IMR-90 (cell line): ENCODE results near the gene KCNT1. TPM values are rescaled to one million over a fixed set of nuclear protein-coding genes. Genes with fewer than 3 reads are reported as not detected.

Source experiments
- ATAC-seq: fragments of 200-7000 bp; cut with Tn5 transposase; 2 replicates; pipeline ENCODE4 v1.9.1; 2020; ENCODE audit warnings: low read depth, mild to moderate bottlenecking, moderate library complexity
- BruUV-seq: library from RNA; stranded (reverse); fragments of 400-500 nt; replicated peaks from 2 replicates; lab custom pipeline; 2021; lab: Mats Ljungman, UMichigan
- CTCF ChIA-PET: fragments of 300-600 bp; formaldehyde crosslinking; extraction: SDS; loops from one replicate; lab custom pipeline; 2021; ENCODE audit warnings: antibody characterized with exemption; lab: Yijun Ruan, JAX
- POLR2A ChIA-PET: fragments of 300-600 bp; sonication (Branson Sonifier 250); formaldehyde crosslinking; loops from one replicate; lab custom pipeline; 2022; ENCODE audit warnings: antibody characterized with exemption; ENCODE audit not compliant: unreplicated experiment; lab: Charles Lee
- DNase-seq: peaks from one replicate; pipeline ENCODE4 v3.0.0; 2013
- H2AFZ ChIP-seq: replicated peaks from 2 replicates; pipeline ENCODE3; 2013; ENCODE audit warnings: low read length, mild to moderate bottlenecking; ENCODE audit not compliant: poor library complexity
- H2AK5ac ChIP-seq: 2 replicates; pipeline ENCODE4 v1.6.1; 2013; ENCODE audit warnings: low read depth, low read length, inconsistent platforms
- H2AK9ac ChIP-seq: replicated peaks from 2 replicates; pipeline ENCODE3; 2013; ENCODE audit warnings: mild to moderate bottlenecking, low read depth, low read length, moderate library complexity; ENCODE audit not compliant: poor library complexity
- H2BK120ac ChIP-seq: 2 replicates; pipeline ENCODE4 v1.6.1; 2013; ENCODE audit warnings: low read depth, low read length, inconsistent platforms
- H2BK15ac ChIP-seq: 3 replicates; pipeline ENCODE4 v1.6.1; 2013; ENCODE audit warnings: low read depth, low read length, inconsistent platforms
- H2BK20ac ChIP-seq: 2 replicates; pipeline ENCODE4 v1.6.1; 2013; ENCODE audit warnings: low read depth, mild to moderate bottlenecking, inconsistent platforms, low read length, moderate library complexity
- H2BK5ac ChIP-seq: 2 replicates; pipeline ENCODE4 v1.6.1; 2013; ENCODE audit warnings: mild to moderate bottlenecking, low read depth, low read length, inconsistent platforms; ENCODE audit not compliant: poor library complexity, severe bottlenecking
- H3K14ac ChIP-seq: replicated peaks from 2 replicates; pipeline ENCODE4 v1.6.1; 2013; ENCODE audit warnings: low read depth, low read length, inconsistent platforms
- H3K18ac ChIP-seq: 2 replicates; pipeline ENCODE4 v1.6.1; 2013; ENCODE audit warnings: low read depth, low read length, control low read depth
- H3K23ac ChIP-seq: 2 replicates; pipeline ENCODE4 v1.6.1; 2013; ENCODE audit warnings: low read depth, low read length, inconsistent platforms
- H3K27ac ChIP-seq: 2 replicates; pipeline ENCODE4 v1.5.1; 2013; ENCODE audit warnings: mild to moderate bottlenecking, control low read depth, low read length; ENCODE audit not compliant: insufficient read depth
- H3K27me3 ChIP-seq: 2 replicates; pipeline ENCODE4 v1.6.1; 2013; ENCODE audit warnings: low read length; ENCODE audit not compliant: control insufficient read depth, insufficient read depth
- H3K36me3 ChIP-seq: 2 replicates; pipeline ENCODE4 v1.6.1; 2013; ENCODE audit warnings: low read length, mixed read lengths; ENCODE audit not compliant: control insufficient read depth, insufficient read depth
- H3K4ac ChIP-seq: 2 replicates; pipeline ENCODE4 v1.6.1; 2013; ENCODE audit warnings: low read depth, low read length, inconsistent platforms
- H3K4me1 ChIP-seq: 2 replicates; pipeline ENCODE4 v1.6.1; 2013; ENCODE audit warnings: low read length, mixed read lengths; ENCODE audit not compliant: control insufficient read depth, insufficient read depth
- H3K4me2 ChIP-seq: 2 replicates; pipeline ENCODE4 v1.6.1; 2013; ENCODE audit warnings: low read depth, mild to moderate bottlenecking, control low read depth, low read length, moderate library complexity
- H3K4me3 ChIP-seq: 2 replicates; pipeline ENCODE4 v1.5.1; 2013; ENCODE audit warnings: low read depth, mild to moderate bottlenecking, control low read depth, low read length, moderate library complexity; ENCODE audit not compliant: insufficient read depth
- H3K56ac ChIP-seq: 2 replicates; pipeline ENCODE4 v1.6.1; 2013; ENCODE audit warnings: low read length, inconsistent platforms; ENCODE audit not compliant: insufficient read depth; ENCODE audit errors: extremely low read depth
- H3K79me1 ChIP-seq, 2 experiments: 2 replicates each; pipeline ENCODE4 v1.6.1; 2013; ENCODE audit warnings: low read length in 2 of 2, inconsistent platforms in 1 of 2, low read depth in 1 of 2
- H3K9ac ChIP-seq: 2 replicates; pipeline ENCODE4 v1.6.1; 2013; ENCODE audit warnings: low read depth, low read length, control low read depth
- H3K9me1 ChIP-seq: 2 replicates; pipeline ENCODE4 v1.6.1; 2013; ENCODE audit warnings: low read length, inconsistent platforms; ENCODE audit not compliant: insufficient read depth
- H3K9me3 ChIP-seq: 2 replicates; pipeline ENCODE4 v1.6.1; 2013; ENCODE audit warnings: low read length; ENCODE audit not compliant: control insufficient read depth, insufficient read depth
- H4K20me1 ChIP-seq: 2 replicates; pipeline ENCODE4 v1.6.1; 2013; ENCODE audit warnings: low read length, inconsistent platforms; ENCODE audit not compliant: insufficient read depth
- H4K5ac ChIP-seq: 2 replicates; pipeline ENCODE4 v1.6.1; 2013; ENCODE audit warnings: mild to moderate bottlenecking, low read depth, low read length, control low read depth
- H4K8ac ChIP-seq, 2 experiments: 2 replicates each; pipeline ENCODE4 v1.6.1; 2013; ENCODE audit warnings: low read depth in 2 of 2, low read length in 2 of 2, control low read depth in 1 of 2, inconsistent platforms in 1 of 2
- H4K91ac ChIP-seq: 2 replicates; pipeline ENCODE4 v1.6.1; 2013; ENCODE audit warnings: low read depth, low read length, inconsistent platforms; ENCODE audit not compliant: insufficient read depth
- BHLHE40 ChIP-seq: fragments of 150-350 bp; IDR thresholded peaks from 2 replicates; pipeline ENCODE4 v1.6.1; 2016; ENCODE audit warnings: mild to moderate bottlenecking, low read depth, low read length
- CEBPB ChIP-seq: IDR thresholded peaks from 2 replicates; pipeline ENCODE4 v1.6.1; 2012; ENCODE audit warnings: low read depth, low read length, improper control_type of control experiment
- CHD1 ChIP-seq: IDR thresholded peaks from 2 replicates; pipeline ENCODE4 v1.6.1; 2012; ENCODE audit warnings: low read depth, low read length, improper control_type of control experiment
- CTCF ChIP-seq: conservative IDR thresholded peaks from 2 replicates; pipeline ENCODE4 v1.5.1; 2012; ENCODE audit warnings: mild to moderate bottlenecking, low read depth, low read length, improper control_type of control experiment
- FOS ChIP-seq: fragments of 150-350 bp; IDR thresholded peaks from 2 replicates; pipeline ENCODE4 v1.6.1; 2016; ENCODE audit warnings: low read depth, low read length
- MAFK ChIP-seq: IDR thresholded peaks from 2 replicates; pipeline ENCODE4 v1.6.1; 2012; ENCODE audit warnings: low read depth, low read length, improper control_type of control experiment
- MAZ ChIP-seq: IDR thresholded peaks from 2 replicates; pipeline ENCODE4 v1.6.1; 2012; ENCODE audit warnings: low read depth, mild to moderate bottlenecking, low read length, improper control_type of control experiment, moderate library complexity, borderline replicate concordance
- MXI1 ChIP-seq: IDR thresholded peaks from 2 replicates; pipeline ENCODE4 v1.6.1; 2012; ENCODE audit warnings: low read depth, mild to moderate bottlenecking, low read length, moderate library complexity, borderline replicate concordance
- NFE2L2 ChIP-seq: fragments of 150-350 bp; IDR thresholded peaks from 2 replicates; pipeline ENCODE4 v1.6.1; 2016; ENCODE audit warnings: low read depth, mild to moderate bottlenecking, low read length
- POLR2A ChIP-seq: IDR thresholded peaks from 2 replicates; pipeline ENCODE4 v1.6.1; 2012; ENCODE audit warnings: mild to moderate bottlenecking, low read depth, low read length
- RAD21 ChIP-seq: IDR thresholded peaks from 2 replicates; pipeline ENCODE4 v1.6.1; 2012; ENCODE audit warnings: low read length, improper control_type of control experiment
- RCOR1 ChIP-seq: IDR thresholded peaks from 2 replicates; pipeline ENCODE4 v1.6.1; 2012; ENCODE audit warnings: mild to moderate bottlenecking, low read length, improper control_type of control experiment; ENCODE audit not compliant: insufficient replicate concordance
- RFX5 ChIP-seq: IDR thresholded peaks from 2 replicates; pipeline ENCODE4 v1.8.0; 2012; ENCODE audit warnings: low read depth, mild to moderate bottlenecking, low read length, moderate library complexity
- SMC3 ChIP-seq: fragments of 150-350 bp; IDR thresholded peaks from 2 replicates; pipeline ENCODE4 v1.6.1; 2016; ENCODE audit warnings: low read depth, mild to moderate bottlenecking, antibody characterized with exemption, low read length, moderate library complexity
- WGBS, 2 experiments: methylation state at CpG; one replicate each; pipeline versions ENCODE4 v1.1.5 to v1.1.7; 2013; ENCODE audit warnings: missing lambda C conversion rate in 2 of 2; ENCODE audit not compliant: insufficient read length in 1 of 2; ENCODE audit errors: extremely low coverage in 2 of 2; 5-methylcytosine and 5-hydroxymethylcytosine counted together
- dilution Hi-C: fragments of 300-500 bp; cut with HindIII; formaldehyde crosslinking; loops from one replicate; pipeline ENCODE4 v1.14.3; 2018; ENCODE audit warnings: low sequenced_read_pairs; ENCODE audit not compliant: unreplicated experiment
- in situ Hi-C: fragments of 300-500 bp; cut with MboI; formaldehyde crosslinking; loops from 3 replicates; pipeline ENCODE4 v1.14.3; 2019; ENCODE audit warnings: low sequenced_read_pairs, inconsistent platforms, mixed read lengths
- intact Hi-C: fragments of 100-400 bp; cut with micrococcal nuclease; formaldehyde crosslinking; loops from 2 replicates; pipeline ENCODE4 v1.10.0; 2022
- polyA plus RNA-seq, 3 experiments: library from polyadenylated mRNA; depleted of rRNA; stranded (reverse); fragments of >200 nt; gene quantifications; 2 replicates each; pipeline ENCODE4 v1.2.3, GENCODE V29; 2012; ENCODE audit warnings: low replicate concordance in 1 of 3
- total RNA-seq: library from RNA; depleted of rRNA; stranded (reverse); fragments of >200 nt; gene quantifications from 2 replicates; pipeline ENCODE4 v1.2.3, GENCODE V29; 2012
- TF ChIP-seq, protein P1 (sequence below): fragments of 150-350 bp; IDR thresholded peaks from 2 replicates; pipeline ENCODE4 v1.6.1; 2016; ENCODE audit warnings: low read depth, mild to moderate bottlenecking, low read length, moderate library complexity, borderline replicate concordance
- TF ChIP-seq, protein P2 (sequence below): fragments of 150-350 bp; IDR thresholded peaks from 2 replicates; pipeline ENCODE4 v1.6.1; 2017; ENCODE audit warnings: mild to moderate bottlenecking, antibody characterized with exemption, low read length, low read depth

Gene KCNT1
- total and polyA plus RNA-seq, 2 of the 4 experiments (the other 2 are of a cell fraction), result not detected

GRCh38 chr9:135828656-135829055, 126.7 kb downstream of the KCNT1 start:
- no peak overlapping the region for H4K91ac ChIP-seq
- H3K4me3 ChIP-seq, result no peak overlapping the region
- H2AFZ ChIP-seq, result no peak overlapping the region
- H3K79me1 ChIP-seq, result peaks cover 23 to 46% of the 10 kb centered on the region in 2 experiments
- CTCF ChIA-PET, result no interaction called here
- no peak overlapping the region for H2BK15ac ChIP-seq
- BruUV-seq, result no TSS peak
- no peak overlapping the region for H3K9ac ChIP-seq
- H3K14ac ChIP-seq, result no peak overlapping the region
- no peak overlapping the region for H3K56ac ChIP-seq
- no peaks in the 10 kb centered on the region for H3K9me1 ChIP-seq
- in situ Hi-C loops, result no loop called here
- no peak overlapping the region for H3K23ac ChIP-seq
- H2AK9ac ChIP-seq, result no peak overlapping the region
- H4K8ac ChIP-seq, result no peak overlapping the region
- H2AK5ac ChIP-seq, result no peak overlapping the region
- WGBS, 2 experiments, result 100% methylated on average over 1 of the region's 5 CpGs; no CpG with 5 or more reads in 1 of the 2 experiments
- POLR2A ChIA-PET, result no interaction called here
- H4K5ac ChIP-seq, result no peak overlapping the region
- H2BK20ac ChIP-seq, result no peak overlapping the region
- no peak overlapping the region for H3K4ac ChIP-seq
- no peaks in the 10 kb centered on the region for H3K27me3 ChIP-seq
- no peak overlapping the region for H3K18ac ChIP-seq
- TF ChIP-seq NFE2L2 (no peak), CEBPB (no peak), CHD1 (no peak), FOS (no peak), SMC3 (no peak), CTCF (no peak), RCOR1 (no peak), BHLHE40 (no peak), MXI1 (no peak), RAD21 (no peak), MAZ (no peak), RFX5 (no peak), POLR2A (no peak), MAFK (no peak)
- TF ChIP-seq, protein P1, sequence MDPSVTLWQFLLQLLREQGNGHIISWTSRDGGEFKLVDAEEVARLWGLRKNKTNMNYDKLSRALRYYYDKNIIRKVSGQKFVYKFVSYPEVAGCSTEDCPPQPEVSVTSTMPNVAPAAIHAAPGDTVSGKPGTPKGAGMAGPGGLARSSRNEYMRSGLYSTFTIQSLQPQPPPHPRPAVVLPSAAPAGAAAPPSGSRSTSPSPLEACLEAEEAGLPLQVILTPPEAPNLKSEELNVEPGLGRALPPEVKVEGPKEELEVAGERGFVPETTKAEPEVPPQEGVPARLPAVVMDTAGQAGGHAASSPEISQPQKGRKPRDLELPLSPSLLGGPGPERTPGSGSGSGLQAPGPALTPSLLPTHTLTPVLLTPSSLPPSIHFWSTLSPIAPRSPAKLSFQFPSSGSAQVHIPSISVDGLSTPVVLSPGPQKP, result no peak
- TF ChIP-seq, protein P2, sequence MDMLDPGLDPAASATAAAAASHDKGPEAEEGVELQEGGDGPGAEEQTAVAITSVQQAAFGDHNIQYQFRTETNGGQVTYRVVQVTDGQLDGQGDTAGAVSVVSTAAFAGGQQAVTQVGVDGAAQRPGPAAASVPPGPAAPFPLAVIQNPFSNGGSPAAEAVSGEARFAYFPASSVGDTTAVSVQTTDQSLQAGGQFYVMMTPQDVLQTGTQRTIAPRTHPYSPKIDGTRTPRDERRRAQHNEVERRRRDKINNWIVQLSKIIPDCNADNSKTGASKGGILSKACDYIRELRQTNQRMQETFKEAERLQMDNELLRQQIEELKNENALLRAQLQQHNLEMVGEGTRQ, result no peak
- no peak overlapping the region for H3K4me2 ChIP-seq
- H3K4me1 ChIP-seq, result no peaks in the 10 kb centered on the region
- no peak overlapping the region for H2BK5ac ChIP-seq
- no peak overlapping the region for H3K27ac ChIP-seq
- dilution Hi-C loops, result no loop called here
- H3K9me3 ChIP-seq, result no peaks in the 10 kb centered on the region
- no peak overlapping the region for H2BK120ac ChIP-seq
- DNase-seq (no peak), ATAC-seq (no peak)
- peaks cover 16% of the 10 kb centered on the region for H4K20me1 ChIP-seq
- H3K36me3 ChIP-seq, result peaks cover 10% of the 10 kb centered on the region
- intact Hi-C loops, result no loop called here
